ENCODE measurements around the gene OR10H5.
A peak's percentile ranks its signal among the peaks of the same experiment; 100 is the strongest.
"Not testable (repeated sequence)": the region's sequence is repeated elsewhere in the genome, so short reads cannot be mapped to it uniquely, and the experiment has no call there.

OR10H5 gene

GRCh38 chr19:15811476-15811875 is 24.0 kb downstream of the OR10H5 start:
- DNase-seq (ENCODE audit: low spot score), result no peak

GRCh38 chr19:15812060-15812722 is 24.7 kb downstream of the OR10H5 start:
- DNase-seq (ENCODE audit: low spot score), result no peak

GRCh38 chr19:15813916-15814315 is 26.5 kb downstream of the OR10H5 start:
- no peak for DNase-seq (ENCODE audit: low spot score)

- DNase-seq (ENCODE audit: low spot score), result no peak
These were observed 27.8 kb downstream of the OR10H5 start, which contains the start of gene OR10H1 for GRCh38 chr19:15815306-15815705. Gene OR10H1 (minus strand): TSS chr19:15815664. CDS start chr19:15808037, 7,627 bp downstream.

GRCh38 chr19:15820646-15821045 is 33.2 kb downstream of the OR10H5 start:
- DNase-seq (ENCODE audit: low spot score), result no peak

- DNase-seq (ENCODE audit: low spot score), result no peak
These were observed 38.3 kb downstream of the OR10H5 start for GRCh38 chr19:15825753-15826152.

- no peak for DNase-seq (ENCODE audit: low spot score)
These were observed 40.7 kb downstream of the OR10H5 start for GRCh38 chr19:15828121-15828610.

- not testable (repeated sequence) for DNase-seq (ENCODE audit: low spot score)
These were observed 41.3 kb downstream of the OR10H5 start for GRCh38 chr19:15828611-15829305.

GRCh38 chr19:15829306-15829698 is 41.8 kb downstream of the OR10H5 start:
- no peak for DNase-seq (ENCODE audit: low spot score)

- no peak for DNase-seq (ENCODE audit: low spot score)
These were observed 42.3 kb downstream of the OR10H5 start for GRCh38 chr19:15829786-15830185.

GRCh38 chr19:15831626-15832025 is 44.2 kb downstream of the OR10H5 start:
- DNase-seq (ENCODE audit: low spot score), result no peak

GRCh38 chr19:15834232-15834631 is 46.8 kb downstream of the OR10H5 start:
- DNase-seq (ENCODE audit: low spot score), result not testable (repeated sequence)

- DNase-seq (ENCODE audit: low spot score), result not testable (repeated sequence)
These were observed 48.3 kb downstream of the OR10H5 start for GRCh38 chr19:15835565-15836329.

- DNase-seq (ENCODE audit: low spot score), result peak; percentile 99
These were observed 49.1 kb downstream of the OR10H5 start for GRCh38 chr19:15836330-15837220.

- DNase-seq (ENCODE audit: low spot score), result no peak
These were observed 49.8 kb downstream of the OR10H5 start for GRCh38 chr19:15837221-15837731.

GRCh38 chr19:15838351-15838750 is 50.9 kb downstream of the OR10H5 start:
- DNase-seq (ENCODE audit: low spot score), result no peak

- DNase-seq (ENCODE audit: low spot score), result not testable (repeated sequence)
These were observed 52.4 kb downstream of the OR10H5 start for GRCh38 chr19:15839888-15840287.

GRCh38 chr19:15840833-15841232 is 53.4 kb downstream of the OR10H5 start:
- peak; percentile 9 for DNase-seq (ENCODE audit: low spot score)

- peak; percentile 21 for DNase-seq (ENCODE audit: low spot score)
These were observed 54.6 kb downstream of the OR10H5 start for GRCh38 chr19:15841875-15842569.

- DNase-seq (ENCODE audit: low spot score), result no peak
These were observed 55.9 kb downstream of the OR10H5 start for GRCh38 chr19:15843203-15843893.
